Measurements from ENCODE around the gene KCNQ1. TPM values are rescaled to one million over a fixed set of nuclear protein-coding genes. Genes with fewer than 3 reads are reported as not detected.

KCNQ1 gene
- total RNA-seq, 3 donors from 2014 or later: 15.5 to 44.7 (median 37.4) TPM

- no peaks in the 10 kb centered on the region for H3K9me3 ChIP-seq
- intact Hi-C loops (cut with DNase I, micrococcal nuclease): loop anchor here (2.0 kb wide), 2 partner anchors 104 to 356 kb away; no protein-coding TSS in a partner anchor
- peak; percentile 87 for ATAC-seq
- H3K4me1 ChIP-seq (ENCODE audit: low read depth): peaks cover 23% of the 10 kb centered on the region
- DNase-seq: peak; percentile 93 to 95 (median 94)
- H3K36me3 ChIP-seq (ENCODE audit: low read depth): no peaks in the 10 kb centered on the region
- peak; percentile 98 for TF ChIP-seq CTCF (IDR thresholded peaks at IDR 0.05)
- no peak overlapping the region for H3K4me3 ChIP-seq
Measured at GRCh38 chr11:2532704-2533586, 88.1 kb downstream of the KCNQ1 start.

- Histone ChIP-seq H3K4me3 (no peak overlapping the region), H3K9me3 (no peaks in the 10 kb centered on the region), H3K4me1 (ENCODE audit: low read depth) (peaks cover 20% of the 10 kb centered on the region), H3K36me3 (ENCODE audit: low read depth) (no peaks in the 10 kb centered on the region)
- intact Hi-C loops (cut with DNase I, micrococcal nuclease): loop anchor here (2.0 kb wide), 2 partner anchors 105 to 355 kb away; no protein-coding TSS in a partner anchor
- TF ChIP-seq CTCF (IDR thresholded peaks at IDR 0.05): no peak
- peak; percentile 56 to 78 (median 68) for DNase-seq
- peak; percentile 4 for ATAC-seq
Measured at GRCh38 chr11:2533587-2534133, 88.9 kb downstream of the KCNQ1 start.

- DNase-seq (peak in 2 of 3 donors; percentile 19 to 49), ATAC-seq (no peak)
- no peak for TF ChIP-seq CTCF (IDR thresholded peaks at IDR 0.05)
- H3K4me3 ChIP-seq: no peak overlapping the region
- intact Hi-C loops (cut with DNase I, micrococcal nuclease): no loop called here
- no peaks in the 10 kb centered on the region for H3K36me3 ChIP-seq (ENCODE audit: low read depth)
- peaks cover 16% of the 10 kb centered on the region for H3K4me1 ChIP-seq (ENCODE audit: low read depth)
- no peaks in the 10 kb centered on the region for H3K9me3 ChIP-seq
Measured at GRCh38 chr11:2534134-2534956, 89.5 kb downstream of the KCNQ1 start.

DNA sequence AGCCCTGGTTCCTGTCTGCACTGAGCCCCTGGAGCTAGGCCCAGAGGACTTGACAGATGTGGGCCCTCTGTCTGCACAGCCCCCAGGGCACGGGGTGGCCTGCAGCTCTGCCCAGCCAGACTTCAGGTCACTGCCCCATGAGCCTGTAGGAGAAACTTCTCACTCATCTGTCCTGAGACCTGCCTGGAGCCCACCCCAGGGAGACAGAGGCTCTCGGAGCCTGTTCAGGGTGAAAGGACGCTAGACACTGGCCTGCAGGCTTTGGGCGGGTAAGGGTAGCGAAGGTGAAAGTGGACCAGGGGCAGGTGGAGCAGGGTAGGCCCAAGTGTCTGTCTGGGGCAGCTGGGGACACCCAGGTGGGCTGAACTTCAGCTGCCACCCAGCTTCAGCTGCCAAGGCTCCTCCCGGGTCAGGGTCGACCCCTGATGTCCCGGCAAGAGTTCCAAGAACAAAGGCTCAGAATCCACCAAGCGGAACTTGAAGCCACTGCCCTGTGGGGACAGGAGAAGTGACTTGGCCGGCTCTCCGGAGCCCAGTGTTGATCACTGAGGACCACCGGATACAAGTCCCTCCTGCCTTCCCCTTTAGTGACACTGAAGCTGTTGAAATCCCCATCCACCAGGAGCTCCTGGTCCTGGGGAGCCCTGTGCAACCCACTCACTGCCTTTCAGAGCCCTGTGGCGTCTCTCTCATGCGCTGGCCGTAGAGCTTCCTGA, 90.3 kb downstream of the KCNQ1 start:
- peak in 2 of 3 donors; percentile 21 to 27 for DNase-seq
- no peaks in the 10 kb centered on the region for H3K36me3 ChIP-seq (ENCODE audit: low read depth)
- no peak for TF ChIP-seq CTCF (IDR thresholded peaks at IDR 0.05)
- intact Hi-C loops (cut with DNase I, micrococcal nuclease): no loop called here
- H3K4me3 ChIP-seq: no peak overlapping the region
- H3K9me3 ChIP-seq: no peaks in the 10 kb centered on the region
- no peak for ATAC-seq
- peaks cover 16% of the 10 kb centered on the region for H3K4me1 ChIP-seq (ENCODE audit: low read depth)
